Measurements from ENCODE around the gene OGA.

OGA gene

DNA sequence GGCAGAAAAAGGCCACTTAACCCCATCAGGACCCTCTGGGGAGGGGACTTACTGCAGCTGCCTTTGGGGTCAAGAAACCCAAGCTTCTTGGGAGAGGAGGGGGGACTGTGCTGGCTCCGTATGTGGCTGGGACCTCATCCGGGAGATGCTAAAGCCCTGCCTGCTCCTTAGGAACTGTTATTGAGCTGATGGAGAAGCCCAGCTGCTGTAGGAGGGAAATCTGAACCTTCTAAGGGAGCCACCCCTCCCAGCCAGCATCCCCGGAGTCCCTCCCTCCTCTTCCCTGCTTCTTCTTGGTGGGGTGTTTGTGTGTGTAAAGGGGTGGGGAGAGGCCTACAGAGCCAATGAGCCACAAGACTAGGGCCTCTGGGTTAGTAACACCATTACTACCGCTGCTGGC is 17.1 kb upstream of the OGA start:
- DNase-seq (ENCODE audit: low read depth): no peak

- no peak for DNase-seq (ENCODE audit: low read depth)
Observed at GRCh38 chr10:101834341-101834740, 16.1 kb upstream of the OGA start.

DNA sequence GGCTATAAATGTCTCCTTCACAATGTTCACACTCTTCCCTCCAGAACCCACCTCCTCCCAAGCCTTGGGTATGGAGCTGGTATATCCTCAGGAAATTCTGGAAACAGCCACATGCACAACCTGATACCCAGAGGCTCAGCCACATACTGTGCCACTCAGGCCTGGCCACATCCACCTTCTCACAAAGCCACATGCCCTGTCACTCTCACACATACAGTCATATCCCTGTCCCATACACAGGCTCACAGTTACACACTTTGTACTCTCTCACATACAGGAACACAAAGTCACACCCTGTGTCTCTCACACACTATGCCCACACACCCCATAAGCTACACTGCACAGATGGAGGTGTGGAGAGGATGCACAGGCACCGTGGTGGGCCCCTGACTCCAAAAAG is 15.2 kb upstream of the OGA start:
- DNase-seq (ENCODE audit: low read depth): no peak

DNA sequence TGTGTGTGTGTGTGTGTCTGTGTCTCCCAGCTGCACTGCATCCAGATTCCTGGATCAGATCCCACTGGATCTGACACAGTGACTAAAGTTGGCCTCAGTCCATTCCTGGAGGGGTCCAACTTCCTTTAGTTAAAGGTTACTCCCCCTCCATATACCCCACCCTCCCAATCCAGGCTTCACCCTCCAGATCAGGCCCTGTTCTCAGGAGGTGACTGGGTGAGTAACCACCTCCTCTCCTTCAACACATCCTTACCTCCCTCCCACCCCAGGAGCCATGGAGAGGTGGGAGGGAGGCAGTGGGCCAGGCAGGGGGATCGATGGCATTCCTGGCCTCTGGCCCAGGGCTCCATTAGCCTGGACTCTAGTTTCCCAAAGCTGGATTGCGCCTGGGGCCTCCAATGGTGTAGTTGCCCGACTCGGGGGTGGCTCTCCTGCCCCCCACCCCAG is 14.1 kb upstream of the OGA start:
- DNase-seq (ENCODE audit: low read depth): no peak

- DNase-seq (ENCODE audit: low read depth): no peak
Observed at GRCh38 chr10:101831169-101831811, 13.0 kb upstream of the OGA start.

- peak; percentile 79 for DNase-seq (ENCODE audit: low read depth)
Observed at GRCh38 chr10:101830322-101831168, 12.3 kb upstream of the OGA start.

DNA sequence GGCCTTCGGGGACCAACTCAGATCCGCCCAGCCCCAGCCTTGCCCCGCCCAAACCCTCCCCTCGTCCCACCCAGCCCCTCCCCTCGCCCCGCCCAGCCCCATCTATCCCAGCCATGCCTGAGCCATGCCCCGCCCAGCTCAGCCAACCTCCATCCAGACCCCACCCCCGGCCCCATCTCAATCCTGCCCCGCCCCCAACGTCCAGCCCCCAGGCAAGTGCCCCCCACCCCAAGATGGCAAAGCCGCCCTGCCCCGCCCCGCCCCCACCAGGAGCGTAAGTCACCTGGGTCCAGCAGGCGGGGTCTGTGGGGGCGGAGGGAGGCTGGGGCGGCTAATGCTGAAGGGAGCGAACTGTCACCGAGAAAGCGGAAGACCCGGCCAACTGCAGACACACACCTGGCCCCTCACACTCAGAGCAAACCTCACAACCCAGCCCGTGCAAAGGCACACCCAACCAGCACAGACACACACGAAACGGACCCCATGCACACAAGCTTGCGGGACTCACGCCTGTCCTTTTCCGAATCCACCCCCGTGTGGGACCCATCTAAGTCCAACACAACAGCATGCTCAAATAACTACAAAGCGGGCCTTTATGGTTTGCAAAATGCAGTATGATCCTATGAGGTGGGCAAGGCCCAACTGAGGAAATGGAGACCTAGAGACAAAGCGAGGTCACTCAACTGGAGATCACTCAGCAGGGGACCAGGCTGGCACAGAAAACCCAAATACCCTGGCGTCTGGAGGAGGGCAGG is 11.5 kb upstream of the OGA start:
- no peak for DNase-seq (ENCODE audit: low read depth)

DNA sequence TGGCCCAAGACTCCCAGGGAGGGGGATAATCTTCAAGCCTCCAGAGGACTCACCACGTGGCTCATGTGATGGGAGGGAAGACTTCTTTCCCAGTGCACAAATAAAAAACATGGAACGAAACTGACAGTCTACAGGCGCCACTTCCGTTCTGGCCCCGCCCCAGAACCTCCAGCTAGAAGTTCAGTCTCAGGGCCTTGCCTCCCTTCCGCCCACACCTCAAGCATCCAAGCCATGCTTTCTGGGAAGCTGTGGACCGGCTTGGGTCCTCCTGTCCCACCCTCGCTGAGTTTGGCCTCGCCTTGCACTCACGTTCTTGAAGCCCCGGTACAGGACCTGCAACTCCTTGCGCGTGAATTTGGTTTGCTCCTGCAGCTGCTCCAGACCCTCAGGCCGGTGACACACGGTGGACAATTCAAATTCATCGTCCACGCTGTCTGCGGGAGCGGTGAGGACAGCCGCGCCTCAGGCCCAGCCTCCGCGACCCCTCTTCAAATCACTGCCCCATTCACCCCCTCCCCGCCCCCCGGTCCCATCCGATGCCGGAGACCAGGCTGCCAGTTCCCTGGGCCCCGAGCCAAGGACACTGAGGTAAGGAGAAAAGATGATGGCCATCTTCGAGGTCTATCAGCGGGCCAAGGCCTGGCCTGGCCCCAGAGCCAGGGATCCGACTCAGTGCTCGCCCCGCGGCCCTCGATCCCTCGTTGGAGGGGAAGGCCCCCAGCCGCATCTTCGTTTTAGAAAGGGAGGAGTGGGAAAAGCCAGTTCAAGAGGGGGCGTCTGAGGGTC is 10.7 kb upstream of the OGA start:
- no peak for DNase-seq (ENCODE audit: low read depth)

DNA sequence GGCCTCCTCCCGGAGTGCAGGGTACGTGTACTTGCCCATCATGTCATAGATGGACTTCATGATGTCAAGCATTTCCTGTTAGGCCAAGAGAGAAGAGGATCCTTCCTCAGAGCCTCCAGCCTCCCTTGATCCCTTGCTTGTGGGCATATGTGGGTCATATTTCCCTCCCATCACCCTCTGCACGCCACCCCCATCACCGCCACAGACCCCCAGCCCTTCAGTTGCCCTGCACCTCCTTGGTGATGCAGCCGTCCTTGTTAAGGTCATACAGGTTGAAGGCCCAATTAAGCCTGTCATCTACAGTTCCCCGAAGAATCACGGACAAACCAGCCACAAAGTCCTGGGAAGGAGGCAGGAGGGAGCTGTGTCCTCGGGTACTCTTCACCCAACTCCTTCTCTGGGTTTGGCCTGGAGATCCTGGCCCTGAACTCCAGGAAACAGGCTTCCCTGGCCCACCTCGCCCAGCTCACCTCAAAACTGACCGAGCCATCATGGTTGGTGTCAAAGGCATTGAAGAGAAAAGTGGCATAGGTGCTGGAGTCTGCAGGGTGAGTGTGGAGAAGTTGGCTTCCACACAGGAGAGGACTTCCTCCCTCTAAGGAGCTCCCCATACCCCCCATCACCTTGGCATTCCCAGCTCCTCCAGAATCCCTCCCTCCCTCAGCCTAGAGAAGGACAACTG is 9.8 kb upstream of the OGA start:
- DNase-seq (ENCODE audit: low read depth): no peak

- DNase-seq (ENCODE audit: low read depth): no peak
Observed at GRCh38 chr10:101826852-101827434, 8.7 kb upstream of the OGA start.

- no peak for DNase-seq (ENCODE audit: low read depth)
Observed at GRCh38 chr10:101824736-101825135, 6.5 kb upstream of the OGA start.

- no peak for DNase-seq (ENCODE audit: low read depth)
Observed at GRCh38 chr10:101818872-101819633, 809 bp upstream of the OGA start.

GRCh38 chr10:101817337-101818118 is 716 bp downstream of the OGA start:
- DNase-seq (ENCODE audit: low read depth): peak; percentile 98

DNA sequence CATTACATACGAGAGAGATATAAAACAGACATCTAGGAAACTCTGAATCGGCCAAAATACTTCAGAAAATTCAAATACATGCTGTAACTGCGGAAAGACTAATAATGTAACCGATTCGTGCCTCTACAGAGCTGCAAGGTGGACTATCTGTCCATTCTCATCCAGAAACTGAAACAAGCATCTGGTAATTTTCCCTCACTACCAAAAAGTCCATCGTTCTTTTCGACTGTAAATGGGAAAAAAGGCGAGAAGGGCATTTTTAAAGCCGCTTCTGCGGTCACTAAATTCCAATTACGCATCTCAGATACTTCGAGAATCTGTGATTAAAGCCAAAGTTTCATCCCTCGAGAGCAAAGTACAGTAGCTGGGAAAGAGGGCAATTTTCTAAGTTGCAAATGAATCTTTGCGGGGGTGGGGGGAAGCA is 1.3 kb downstream of the OGA start:
- DNase-seq (ENCODE audit: low read depth): no peak

- no peak for DNase-seq (ENCODE audit: low read depth)
Observed at GRCh38 chr10:101816376-101816775, 1.9 kb downstream of the OGA start.

GRCh38 chr10:101814466-101815071 is 3.7 kb downstream of the OGA start:
- DNase-seq (ENCODE audit: low read depth): no peak

DNA sequence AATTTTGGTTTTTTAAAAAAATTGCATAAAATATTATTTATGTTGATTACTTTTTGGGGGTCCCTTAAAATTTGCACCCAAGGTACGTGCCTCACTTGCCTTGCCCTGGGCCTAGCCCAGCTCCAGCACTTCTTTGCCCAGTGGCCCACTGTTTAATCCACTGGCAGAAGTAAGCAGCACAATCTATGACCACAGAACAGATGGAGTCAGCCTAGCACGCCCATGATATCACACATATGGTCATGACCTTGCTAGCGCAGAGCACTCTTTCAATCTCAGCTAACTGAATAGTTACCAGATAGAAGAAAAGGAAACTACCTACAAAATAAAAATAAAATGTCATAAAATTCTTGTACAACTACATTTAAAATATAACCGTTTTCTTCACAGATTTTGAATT is 5.6 kb downstream of the OGA start:
- no peak for DNase-seq (ENCODE audit: low read depth)

- no peak for DNase-seq (ENCODE audit: low read depth)
Observed at GRCh38 chr10:101807158-101807557, 11.1 kb downstream of the OGA start.

GRCh38 chr10:101803511-101803910 is 14.7 kb downstream of the OGA start:
- DNase-seq (ENCODE audit: low read depth): no peak

Data from fibroblast of the conjunctiva (primary cell).